ENCODE data around the gene UAP1L1.
A peak's percentile ranks its signal among the peaks of the same experiment; 100 is the strongest.

The UAP1L1 gene

GRCh38 chr9:137103206-137103999 is 26.1 kb downstream of the UAP1L1 start:
- DNase-seq = no peak

- no peak for DNase-seq
Measured at GRCh38 chr9:137105814-137106661, 28.7 kb downstream of the UAP1L1 start.

- no peak for DNase-seq
Measured at GRCh38 chr9:137106662-137107250, 29.4 kb downstream of the UAP1L1 start.

GRCh38 chr9:137107312-137107921 is 30.1 kb downstream of the UAP1L1 start:
- no peak for DNase-seq

- DNase-seq = no peak
Measured at GRCh38 chr9:137107982-137108381, 30.7 kb downstream of the UAP1L1 start.

GRCh38 chr9:137108608-137109249 is 31.4 kb downstream of the UAP1L1 start:
- DNase-seq = no peak

GRCh38 chr9:137109250-137110146 is 32.2 kb downstream of the UAP1L1 start:
- no peak for DNase-seq

- no peak for DNase-seq
Measured at GRCh38 chr9:137110147-137110910, 33.0 kb downstream of the UAP1L1 start.

GRCh38 chr9:137110911-137111787 is 33.8 kb downstream of the UAP1L1 start:
- no peak for DNase-seq

GRCh38 chr9:137111788-137112563 is 34.7 kb downstream of the UAP1L1 start:
- DNase-seq = no peak

- DNase-seq = no peak
Measured at GRCh38 chr9:137112564-137113384, 35.5 kb downstream of the UAP1L1 start.

- DNase-seq = peak; percentile 19 to 31
Measured at GRCh38 chr9:137113385-137114159, 36.3 kb downstream of the UAP1L1 start.

- no peak for DNase-seq
Measured at GRCh38 chr9:137114220-137114612, 36.9 kb downstream of the UAP1L1 start.

GRCh38 chr9:137114613-137115393 is 37.5 kb downstream of the UAP1L1 start, which contains the start of gene DPP7:
Gene DPP7, minus strand, starts transcription at chr9:137114733. Its CDS starts 20 bp downstream, at chr9:137114713.
- DNase-seq = peak; percentile 76 to 80

- no peak for DNase-seq
Measured at GRCh38 chr9:137115394-137116026, 38.2 kb downstream of the UAP1L1 start.
